ENCODE measurements around the gene PIKFYVE. TPM values are rescaled to one million over a fixed set of nuclear protein-coding genes. Genes with fewer than 3 reads are reported as not detected.

PIKFYVE gene
- total RNA-seq, 1 experiment from 2014 or later, result 26.4 TPM

GRCh38 chr2:208361077-208361441, 95.0 kb downstream of the PIKFYVE start:
- Mint-ChIP-seq H3K36me3 (ENCODE audit: insufficient read depth, unreplicated experiment) (peaks cover 5% of the 10 kb centered on the region), H3K27me3 (ENCODE audit: unreplicated experiment) (no peaks in the 10 kb centered on the region), H3K4me1 (ENCODE audit: low read depth, unreplicated experiment) (peaks cover 13% of the 10 kb centered on the region), H3K9me3 (ENCODE audit: low read depth, unreplicated experiment) (peaks cover 5% of the 10 kb centered on the region), H3K27ac (ENCODE audit: unreplicated experiment) (no peak overlapping the region), H3K4me3 (ENCODE audit: low read depth, unreplicated experiment) (no peak overlapping the region)
- no TSS peak for BruUV-seq (replicated peaks)
- TF ChIP-seq, protein P1, sequence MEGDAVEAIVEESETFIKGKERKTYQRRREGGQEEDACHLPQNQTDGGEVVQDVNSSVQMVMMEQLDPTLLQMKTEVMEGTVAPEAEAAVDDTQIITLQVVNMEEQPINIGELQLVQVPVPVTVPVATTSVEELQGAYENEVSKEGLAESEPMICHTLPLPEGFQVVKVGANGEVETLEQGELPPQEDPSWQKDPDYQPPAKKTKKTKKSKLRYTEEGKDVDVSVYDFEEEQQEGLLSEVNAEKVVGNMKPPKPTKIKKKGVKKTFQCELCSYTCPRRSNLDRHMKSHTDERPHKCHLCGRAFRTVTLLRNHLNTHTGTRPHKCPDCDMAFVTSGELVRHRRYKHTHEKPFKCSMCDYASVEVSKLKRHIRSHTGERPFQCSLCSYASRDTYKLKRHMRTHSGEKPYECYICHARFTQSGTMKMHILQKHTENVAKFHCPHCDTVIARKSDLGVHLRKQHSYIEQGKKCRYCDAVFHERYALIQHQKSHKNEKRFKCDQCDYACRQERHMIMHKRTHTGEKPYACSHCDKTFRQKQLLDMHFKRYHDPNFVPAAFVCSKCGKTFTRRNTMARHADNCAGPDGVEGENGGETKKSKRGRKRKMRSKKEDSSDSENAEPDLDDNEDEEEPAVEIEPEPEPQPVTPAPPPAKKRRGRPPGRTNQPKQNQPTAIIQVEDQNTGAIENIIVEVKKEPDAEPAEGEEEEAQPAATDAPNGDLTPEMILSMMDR (IDR thresholded peaks at IDR 0.05; ENCODE audit: unreplicated experiment), result no peak
- CTCF ChIA-PET, result no interaction called here
- DNase-seq, result no peak
- intact Hi-C loops (cut with micrococcal nuclease; ENCODE audit: unreplicated experiment), result no loop called here

- no peak for DNase-seq
- peaks cover 5% of the 10 kb centered on the region for H3K36me3 Mint-ChIP-seq (ENCODE audit: insufficient read depth, unreplicated experiment)
- H3K4me3 Mint-ChIP-seq (ENCODE audit: low read depth, unreplicated experiment), result no peak overlapping the region
- H3K4me1 Mint-ChIP-seq (ENCODE audit: low read depth, unreplicated experiment), result peaks cover 13% of the 10 kb centered on the region
- no TSS peak for BruUV-seq (replicated peaks)
- TF ChIP-seq, protein P1 (IDR thresholded peaks at IDR 0.05; ENCODE audit: unreplicated experiment), result no peak
- CTCF ChIA-PET, result no interaction called here
- H3K9me3 Mint-ChIP-seq (ENCODE audit: low read depth, unreplicated experiment), result peaks cover 5% of the 10 kb centered on the region
- intact Hi-C loops (cut with micrococcal nuclease; ENCODE audit: unreplicated experiment), result no loop called here
- H3K27me3 Mint-ChIP-seq (ENCODE audit: unreplicated experiment), result no peaks in the 10 kb centered on the region
- no peak overlapping the region for H3K27ac Mint-ChIP-seq (ENCODE audit: unreplicated experiment)
These were observed 97.4 kb downstream of the PIKFYVE start for GRCh38 chr2:208363485-208363884.

DNA sequence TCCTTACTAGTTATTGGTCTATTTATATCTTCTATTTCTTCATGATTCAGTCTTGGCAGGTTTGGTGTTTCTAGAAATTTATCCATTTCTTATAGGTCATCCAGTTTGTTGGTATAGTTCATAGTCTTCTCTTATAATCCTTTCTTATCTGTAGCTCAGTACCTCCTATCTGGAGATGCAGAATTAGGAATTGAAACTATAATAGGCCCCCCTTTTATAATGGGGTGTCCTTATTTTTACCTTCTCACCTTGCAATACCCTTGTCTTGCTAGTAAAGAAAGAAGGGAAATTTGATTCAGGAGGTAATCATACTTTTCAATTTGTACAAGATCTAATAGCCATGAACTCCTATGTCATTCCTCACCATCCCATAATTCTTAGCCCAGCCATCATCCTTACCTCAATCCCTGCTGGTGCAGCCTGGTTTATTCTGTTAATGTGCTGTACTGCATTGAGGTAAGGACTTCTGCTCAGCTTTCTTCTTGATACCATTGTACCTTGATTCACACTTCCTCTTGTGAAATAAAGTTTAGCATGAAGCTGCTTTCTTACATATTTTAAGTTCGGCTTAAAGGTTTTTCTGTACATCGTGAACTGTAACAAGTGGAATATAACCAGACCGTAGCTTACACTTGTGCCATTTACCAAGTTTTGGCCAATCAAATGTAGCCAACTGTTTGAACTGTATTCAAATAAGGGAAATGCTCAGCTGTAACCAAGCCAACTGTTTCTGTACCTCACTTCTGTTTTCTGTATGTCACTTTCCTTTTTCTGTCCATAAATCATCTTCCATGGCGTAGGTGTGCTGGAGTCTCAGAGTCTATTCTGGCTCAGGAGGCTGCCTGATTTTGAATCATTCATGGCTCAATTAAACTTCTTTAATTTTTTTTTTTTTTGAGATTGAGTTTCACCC, 100.4 kb downstream of the PIKFYVE start:
- TF ChIP-seq, protein P1 (IDR thresholded peaks at IDR 0.05; ENCODE audit: unreplicated experiment), result no peak
- intact Hi-C loops (cut with micrococcal nuclease; ENCODE audit: unreplicated experiment), result no loop called here

GRCh38 chr2:208369091-208369490, 103.0 kb downstream of the PIKFYVE start:
- peaks cover 2% of the 10 kb centered on the region for H3K4me1 Mint-ChIP-seq (ENCODE audit: low read depth, unreplicated experiment)
- TF ChIP-seq, protein P1 (IDR thresholded peaks at IDR 0.05; ENCODE audit: unreplicated experiment), result no peak
- peaks cover 5% of the 10 kb centered on the region for H3K9me3 Mint-ChIP-seq (ENCODE audit: low read depth, unreplicated experiment)
- no peak for DNase-seq
- H3K27me3 Mint-ChIP-seq (ENCODE audit: unreplicated experiment), result no peaks in the 10 kb centered on the region
- BruUV-seq (replicated peaks), result no TSS peak
- no peaks in the 10 kb centered on the region for H3K36me3 Mint-ChIP-seq (ENCODE audit: insufficient read depth, unreplicated experiment)
- no peak overlapping the region for H3K27ac Mint-ChIP-seq (ENCODE audit: unreplicated experiment)
- intact Hi-C loops (cut with micrococcal nuclease; ENCODE audit: unreplicated experiment), result no loop called here
- H3K4me3 Mint-ChIP-seq (ENCODE audit: low read depth, unreplicated experiment), result no peak overlapping the region
- CTCF ChIA-PET, result no interaction called here

More for the DNA sequence above, 100.4 kb downstream of the PIKFYVE start:
- Mint-ChIP-seq H3K9me3 (ENCODE audit: low read depth, unreplicated experiment) (peaks cover 5% of the 10 kb centered on the region), H3K36me3 (ENCODE audit: insufficient read depth, unreplicated experiment) (no peaks in the 10 kb centered on the region), H3K27me3 (ENCODE audit: unreplicated experiment) (no peaks in the 10 kb centered on the region), H3K4me1 (ENCODE audit: low read depth, unreplicated experiment) (peaks cover 13% of the 10 kb centered on the region), H3K4me3 (ENCODE audit: low read depth, unreplicated experiment) (no peak overlapping the region), H3K27ac (ENCODE audit: unreplicated experiment) (no peak overlapping the region)
- no peak for DNase-seq
- BruUV-seq (replicated peaks), result no TSS peak
- CTCF ChIA-PET, result interaction anchor here (0.6 kb wide), 1 partner anchor 1713 kb away, joined by 3 read pairs; no protein-coding TSS in a partner anchor
